Measurements from ENCODE around the gene XYLT2. TPM values are rescaled to one million over a fixed set of nuclear protein-coding genes. Genes with fewer than 3 reads are reported as not detected.

The XYLT2 gene
- total and polyA plus RNA-seq, 2 of the 13 experiments (the other 11 are each of a cell fraction or from before 2014, with no cell fraction given) = 17.0 to 22.1 TPM

DNA sequence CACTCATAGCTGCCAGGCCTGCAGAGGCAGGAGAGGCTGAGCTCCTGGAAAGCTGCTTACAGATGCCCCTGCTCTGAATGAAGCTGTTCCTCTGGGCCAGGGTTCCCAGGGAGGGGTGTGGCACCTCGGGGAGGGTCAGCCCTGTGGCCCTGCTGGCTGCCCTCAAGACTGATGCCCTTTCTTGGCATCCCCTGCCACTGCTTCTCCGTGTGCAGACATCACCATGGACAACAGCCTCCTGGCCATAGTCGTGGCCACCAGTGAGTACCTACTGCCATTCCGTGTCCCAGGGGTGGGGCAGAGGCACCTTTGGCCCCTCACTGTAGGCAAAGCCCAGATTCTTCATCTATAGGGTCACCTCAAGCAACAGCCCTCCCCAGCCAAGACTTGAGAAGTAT is 18.1 kb downstream of the XYLT2 start:
- Histone ChIP-seq H3K9me3 (ENCODE audit: low read length) (no peaks in the 10 kb centered on the region), H3K27me3 (ENCODE audit: control insufficient read depth in 1 of 2, insufficient read depth in 2 of 2, low read length in 2 of 2) (no peaks in the 10 kb centered on the region), H3K36me3 (replicated peaks in 1 of 2; ENCODE audit: control insufficient read depth in 1 of 2, insufficient read depth in 2 of 2, low read length in 2 of 2) (peaks cover 21 to 42% of the 10 kb centered on the region in 2 experiments), H3K4me1 (ENCODE audit: insufficient read depth, low read length) (peaks cover 37% of the 10 kb centered on the region), H3K9ac (ENCODE audit: insufficient read depth, low read depth, low read length) (no peak overlapping the region), H3K4me3 (replicated peaks in 1 of 3; ENCODE audit: insufficient read depth in 1 of 3, low read depth in 2 of 3, low read length in 3 of 3) (no peak overlapping the region), H2AFZ (ENCODE audit: low read length) (no peak overlapping the region), H3K79me2 (ENCODE audit: insufficient read depth, low read length) (no peaks in the 10 kb centered on the region), H4K20me1 (ENCODE audit: insufficient read depth, low read length) (no peaks in the 10 kb centered on the region), H3K27ac (ENCODE audit: extremely low read length, insufficient read depth, low read length) (no peak overlapping the region), H3K4me2 (ENCODE audit: low read depth, low read length) (no peak overlapping the region)
- DNase-seq (ENCODE audit: low spot score) (no peak), ATAC-seq (no peak; the same call in 2 of the 3 replicates), FAIRE-seq (no peak)
- 80% methylated on average over 2 of the region's 4 CpGs for WGBS (ENCODE audit: low lambda C conversion rate)
- ChIA-PET POLR2A (no interaction called here), CTCF (ENCODE audit: low intra/inter-chr PET ratio, low total read pairs) (no interaction called here)
- BruUV-seq (replicated peaks) = no TSS peak
- intact Hi-C loops (cut with micrococcal nuclease; ENCODE audit: unreplicated experiment) (no loop called here), in situ Hi-C loops (cut with HindIII; ENCODE audit: extremely low pct_ligation_motif_present, low pct_unique_long_range_greater_than_20kb) (no loop called here)
- TF ChIP-seq KDM3A (CRISPR knock-in tag; IDR thresholded peaks at IDR 0.05; ENCODE audit: low read depth) (no peak), ZNF264 (CRISPR knock-in tag; IDR thresholded peaks at IDR 0.05) (no peak), ZNF598 (CRISPR knock-in tag; IDR thresholded peaks at IDR 0.05; ENCODE audit: borderline replicate concordance) (no peak), TOE1 (CRISPR knock-in tag; IDR thresholded peaks at IDR 0.05) (no peak), ETV6 (CRISPR knock-in tag; conservative IDR thresholded peaks at IDR 0.05) (no peak), ZBTB38 (CRISPR knock-in tag; IDR thresholded peaks at IDR 0.05) (no peak), MXI1 (IDR thresholded peaks at IDR 0.05; ENCODE audit: borderline replicate concordance, low read depth, low read length) (no peak), ZBTB7A (CRISPR knock-in tag; IDR thresholded peaks at IDR 0.05) (0 out of 2 replicates have a peak, but pooled peaks have one; percentile 17), PAF1 (CRISPR knock-in tag; IDR thresholded peaks at IDR 0.05) (0 out of 2 replicates have a peak, but pooled peaks have one; percentile 13), NRL (CRISPR knock-in tag; IDR thresholded peaks at IDR 0.05; ENCODE audit: borderline replicate concordance) (no peak), ZNF530 (CRISPR knock-in tag; IDR thresholded peaks at IDR 0.05; ENCODE audit: low read depth) (no peak), NFE2L1 (CRISPR knock-in tag; IDR thresholded peaks at IDR 0.05; ENCODE audit: borderline replicate concordance) (no peak), ZBTB8A (CRISPR knock-in tag; IDR thresholded peaks at IDR 0.05; ENCODE audit: borderline replicate concordance, low read depth) (no peak), ZNF33A (CRISPR knock-in tag; IDR thresholded peaks at IDR 0.05; ENCODE audit: borderline replicate concordance) (no peak), HMGA1 (CRISPR knock-in tag; conservative IDR thresholded peaks at IDR 0.05) (no peak), ZFP36L2 (CRISPR knock-in tag; IDR thresholded peaks at IDR 0.05) (no peak), EHMT2 (IDR thresholded peaks at IDR 0.05; ENCODE audit: borderline replicate concordance, low read depth, low read length) (no peak), ATF7-NPFF (CRISPR knock-in tag; IDR thresholded peaks at IDR 0.05; ENCODE audit: low read depth) (no peak), WIZ (CRISPR knock-in tag; IDR thresholded peaks at IDR 0.05) (no peak), POLR2AphosphoS5 (IDR thresholded peaks at IDR 0.05; ENCODE audit: low read depth, low read length) (0 out of 2 replicates have a peak, but pooled peaks have one; percentile 14), POLR2G (IDR thresholded peaks at IDR 0.05; ENCODE audit: low read depth, low read length) (peak; percentile 9; the same call in 1 of the 2 replicates), RXRA (CRISPR knock-in tag; IDR thresholded peaks at IDR 0.05) (no peak), POLR2A (IDR thresholded peaks at IDR 0.05; ENCODE audit: insufficient read depth in 1 of 2, low read depth in 2 of 2, low read length in 2 of 2) (peak; percentile 10 to 19; a peak in 2 of 4 replicates), NPAS2 (CRISPR knock-in tag; IDR thresholded peaks at IDR 0.05; ENCODE audit: borderline replicate concordance) (no peak), MAF1 (CRISPR knock-in tag; IDR thresholded peaks at IDR 0.05; ENCODE audit: borderline replicate concordance) (no peak), ZNF776 (CRISPR knock-in tag; IDR thresholded peaks at IDR 0.05) (no peak), ZNF773 (CRISPR knock-in tag; IDR thresholded peaks at IDR 0.05; ENCODE audit: borderline replicate concordance) (no peak), NCOA2 (CRISPR knock-in tag; IDR thresholded peaks at IDR 0.05) (no peak), HOXD1 (CRISPR knock-in tag; IDR thresholded peaks at IDR 0.05) (no peak), NFKBIZ (CRISPR knock-in tag; IDR thresholded peaks at IDR 0.05) (no peak)
- TF ChIP-seq, protein P1, sequence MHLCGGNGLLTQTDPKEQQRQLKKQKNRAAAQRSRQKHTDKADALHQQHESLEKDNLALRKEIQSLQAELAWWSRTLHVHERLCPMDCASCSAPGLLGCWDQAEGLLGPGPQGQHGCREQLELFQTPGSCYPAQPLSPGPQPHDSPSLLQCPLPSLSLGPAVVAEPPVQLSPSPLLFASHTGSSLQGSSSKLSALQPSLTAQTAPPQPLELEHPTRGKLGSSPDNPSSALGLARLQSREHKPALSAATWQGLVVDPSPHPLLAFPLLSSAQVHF (CRISPR knock-in tag; IDR thresholded peaks at IDR 0.05) = no peak

All from HepG2 (cell line).